Endothelial cell of umbilical vein (primary cell): ENCODE results near the gene CEP128. TPM values are rescaled to one million over a fixed set of nuclear protein-coding genes. Genes with fewer than 3 reads are reported as not detected.

Experiments
- BruUV-seq: library from RNA; stranded (reverse); fragments of 400-500 nt; replicated peaks from 2 replicates; lab custom pipeline; 2021; lab: Mats Ljungman, UMichigan
- CTCF ChIA-PET: fragments of 300-600, 350-600 bp; sonication (Branson Sonifier 250); formaldehyde crosslinking; loops from one replicate; lab custom pipeline; 2021; ENCODE audit warnings: antibody characterized with exemption, inconsistent platforms; lab: Charles Lee
- POLR2A ChIA-PET: fragments of 300-600, 350-600 bp; sonication (Branson Sonifier 250); formaldehyde crosslinking; loops from one replicate; lab custom pipeline; 2021; ENCODE audit warnings: antibody characterized with exemption, inconsistent platforms; lab: Charles Lee
- DNase-seq: peaks from one replicate; pipeline ENCODE4 v3.0.0-alpha.2; 2011; ENCODE audit warnings: low read depth, low spot score
- FAIRE-seq: peaks from 2 replicates; lab custom pipeline; 2011; peaks lifted over from hg19 to GRCh38; lab: Jason Lieb, UNC
- H2AFZ ChIP-seq: 2 replicates; pipeline ENCODE4 v1.6.0; 2012; ENCODE audit warnings: low read depth, low read length, control low read depth, inconsistent platforms
- H3K27ac ChIP-seq: 2 replicates; pipeline ENCODE4 v1.5.1; 2011; ENCODE audit warnings: low read depth, mild to moderate bottlenecking, control low read depth, low read length, moderate library complexity; ENCODE audit not compliant: insufficient read depth
- H3K27me3 ChIP-seq, 2 experiments: 2 replicates each; pipeline versions ENCODE4 v1.6.0 to v1.6.1; 2011; ENCODE audit warnings: low read length in 2 of 2, mixed read lengths in 1 of 2; ENCODE audit not compliant: control insufficient read depth in 2 of 2, insufficient read depth in 2 of 2
- H3K36me3 ChIP-seq, 2 experiments: 2 replicates in 1 of 2; 3 replicates in 1 of 2; pipeline ENCODE4 v1.5.1; 2011; ENCODE audit warnings: low read length in 2 of 2, mild to moderate bottlenecking in 1 of 2, moderate library complexity in 1 of 2; ENCODE audit not compliant: control insufficient read depth in 2 of 2, insufficient read depth in 2 of 2; ENCODE audit errors: extremely low read depth in 1 of 2
- H3K4me1 ChIP-seq: 3 replicates; pipeline ENCODE4 v1.5.1; 2011; ENCODE audit warnings: mild to moderate bottlenecking, low read length; ENCODE audit not compliant: control insufficient read depth, insufficient read depth; ENCODE audit errors: extremely low read depth
- H3K4me2 ChIP-seq: 2 replicates; pipeline ENCODE4 v1.6.1; 2011; ENCODE audit warnings: low read length, control low read depth, mixed read lengths; ENCODE audit not compliant: insufficient read depth
- H3K4me3 ChIP-seq, 3 experiments: fragments of 200-600 bp in 1 of 3; sonication (generic), shearing (Covaris generic) in 1 of 3; replicated peaks in 1 of 3; 2 replicates each; pipeline ENCODE4 v1.5.1; 2011 to 2016; ENCODE audit warnings: control low read depth in 3 of 3, low read length in 3 of 3, mild to moderate bottlenecking in 2 of 3, inconsistent platforms in 1 of 3, low read depth in 1 of 3, moderate library complexity in 1 of 3; ENCODE audit not compliant: insufficient read depth in 1 of 3
- H3K79me2 ChIP-seq: 2 replicates; pipeline ENCODE4 v1.6.0; 2012; ENCODE audit warnings: low read length, inconsistent platforms; ENCODE audit not compliant: control insufficient read depth, insufficient read depth
- H3K9ac ChIP-seq: replicated peaks from 2 replicates; pipeline ENCODE3; 2011; ENCODE audit warnings: low read length, control low read depth; ENCODE audit not compliant: insufficient read depth; ENCODE audit errors: extremely low read depth
- H3K9me1 ChIP-seq: replicated peaks from 3 replicates; pipeline ENCODE4 v1.6.0; 2011; ENCODE audit warnings: mild to moderate bottlenecking, low read length; ENCODE audit not compliant: control insufficient read depth, insufficient read depth; ENCODE audit errors: extremely low read depth
- H3K9me3 ChIP-seq: replicated peaks from 2 replicates; pipeline ENCODE4 v1.5.1; 2012; ENCODE audit warnings: low read length, inconsistent platforms; ENCODE audit not compliant: control insufficient read depth, insufficient read depth
- H4K20me1 ChIP-seq: replicated peaks from 2 replicates; pipeline ENCODE3; 2011; ENCODE audit warnings: mild to moderate bottlenecking, low read length; ENCODE audit not compliant: control insufficient read depth, insufficient read depth; ENCODE audit errors: extremely low read depth
- CTCF ChIP-seq, 2 donors: IDR thresholded peaks; 1 replicate in 1 of 2; 2 replicates in 1 of 2; pipeline ENCODE4 v1.5.1; 2011; ENCODE audit warnings: low read length in 2 of 2, mild to moderate bottlenecking in 2 of 2, moderate library complexity in 2 of 2, control low read depth in 1 of 2, inconsistent platforms in 1 of 2, low read depth in 1 of 2; ENCODE audit not compliant: insufficient read depth in 1 of 2; ENCODE audit errors: extremely low read depth in 1 of 2
- GATA2 ChIP-seq: IDR thresholded peaks from 2 replicates; pipeline ENCODE4 v1.7.0; 2011; ENCODE audit warnings: low read depth, mild to moderate bottlenecking, moderate library complexity, mixed read lengths, low read length; ENCODE audit not compliant: insufficient read length, insufficient read depth
- dilution Hi-C: fragments of 300-500 bp; cut with MboI; formaldehyde crosslinking; loops from one replicate; pipeline ENCODE4 v1.15.0; 2019; ENCODE audit warnings: low sequenced_read_pairs; ENCODE audit not compliant: extremely low pct_ligation_motif_present
- intact Hi-C: fragments of 100-400 bp; cut with micrococcal nuclease; formaldehyde crosslinking; loops from one replicate; pipeline ENCODE4 v1.10.0; 2022
- polyA plus RNA-seq, 4 experiments: library from polyadenylated mRNA; depleted of rRNA in 3 of 4; stranded (reverse) in 3 of 4; unstranded in 1 of 4; fragments of >200 nt; gene quantifications; 2 replicates each; pipeline versions ENCODE4 v1.2.1 to v1.2.3, GENCODE V29; 2011 to 2012; ENCODE audit warnings: missing spikeins in 1 of 4
- total RNA-seq: library from RNA; stranded (reverse); gene quantifications from 2 replicates; pipeline ENCODE4 v1.2.3, GENCODE V29; 2021

The CEP128 gene
- total and polyA plus RNA-seq, 2 donors (not counting 3 experiments of a cell fraction or from before 2014, with no cell fraction given): 0.91 to 23.7 TPM

- intact Hi-C loops: loop anchor here (5.0 kb wide), 2 partner anchors 211 to 586 kb away; partner anchors contain the start of gene GTF2A1
- no peak for DNase-seq
Observed at GRCh38 chr14:80636071-80636470, 305.5 kb downstream of the CEP128 start.

More at GRCh38 chr14:80636071-80636470, 305.5 kb downstream of the CEP128 start:
- Histone ChIP-seq H4K20me1 (no peaks in the 10 kb centered on the region), H3K4me2 (no peak overlapping the region), H3K4me3 (no peak overlapping the region), H3K9me1 (no peaks in the 10 kb centered on the region), H3K27ac (no peak overlapping the region), H3K4me1 (peaks cover 38% of the 10 kb centered on the region), H3K9ac (no peak overlapping the region), H3K36me3 (no peaks in the 10 kb centered on the region), H3K27me3 (no peaks in the 10 kb centered on the region), H3K79me2 (no peaks in the 10 kb centered on the region), H3K9me3 (no peaks in the 10 kb centered on the region), H2AFZ (no peak overlapping the region)
- TF ChIP-seq CTCF (IDR thresholded peaks at IDR 0.05; ENCODE audit: extremely low read depth in 1 of 2, insufficient read depth in 1 of 2, low read depth in 1 of 2, low read length in 2 of 2): peak in 1 of 2 donors; percentile 11
- no peak for TF ChIP-seq GATA2
- POLR2A ChIA-PET: no interaction called here
- no TSS peak for BruUV-seq
- CTCF ChIA-PET: interaction anchor here (0.7 kb wide), 1 partner anchor 9 kb away, joined by 3 read pairs; no protein-coding TSS in a partner anchor
- FAIRE-seq: no peak
- dilution Hi-C loops: no loop called here
